Nephron (organoid): ENCODE data around the gene KCNAB1.
"Not testable (repeated sequence)": the region's sequence is repeated elsewhere in the genome, so short reads cannot be mapped to it uniquely, and the experiment has no call there.

ENCODE experiments used
- H3K27ac Mint-ChIP-seq, 3 experiments: 2 replicates each; pipeline ENCODE4 v1.8.0; 2020; ENCODE audit warnings: mixed read lengths in 3 of 3, mild to moderate bottlenecking in 2 of 3, moderate library complexity in 1 of 3
- H3K27me3 Mint-ChIP-seq: 2 replicates; pipeline ENCODE4 v1.8.0; 2021; ENCODE audit warnings: low read depth, mild to moderate bottlenecking, moderate library complexity, mixed read lengths
- H3K36me3 Mint-ChIP-seq: 2 replicates; pipeline ENCODE4 v1.8.0; 2020; ENCODE audit warnings: low read depth, mixed read lengths
- H3K4me1 Mint-ChIP-seq: 2 replicates; pipeline ENCODE4 v1.8.0; 2020; ENCODE audit warnings: mixed read lengths
- H3K4me3 Mint-ChIP-seq, 3 experiments: 2 replicates each; pipeline ENCODE4 v1.8.0; 2020; ENCODE audit warnings: mild to moderate bottlenecking in 3 of 3, mixed read lengths in 3 of 3, moderate library complexity in 2 of 3
- H3K9me3 Mint-ChIP-seq: 2 replicates; pipeline ENCODE4 v1.8.0; 2020; ENCODE audit warnings: mixed read lengths
- TF ChIP-seq, protein P1 (sequence below), 3 experiments: fragments of 200-600 bp; sonication (generic); IDR thresholded peaks; one replicate each; pipeline ENCODE4 v1.5.0; 2021; ENCODE audit warnings: antibody characterized with exemption in 3 of 3; ENCODE audit not compliant: unreplicated experiment in 3 of 3

KCNAB1 gene

DNA sequence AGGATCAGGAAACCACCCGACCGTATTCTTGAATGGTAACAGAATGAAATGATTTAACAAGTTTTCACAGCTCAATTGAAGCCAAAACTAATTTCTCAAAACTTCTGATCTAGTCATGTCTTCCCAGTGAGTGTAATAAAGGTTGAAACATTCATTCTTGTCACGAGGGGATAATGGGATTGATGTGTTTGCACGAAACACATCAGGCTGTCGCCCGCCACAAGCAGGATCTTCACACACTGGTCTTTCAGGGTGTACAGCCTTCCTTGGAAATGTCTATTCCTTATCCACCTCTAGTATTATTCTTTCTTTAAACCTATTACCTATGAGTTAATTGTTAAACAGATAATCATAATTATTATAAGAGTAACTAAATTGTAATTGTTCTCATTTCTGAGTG lies 94.3 kb downstream of the KCNAB1 start:
- Mint-ChIP-seq H3K27me3 (peaks cover 4% of the 10 kb centered on the region), H3K36me3 (no peaks in the 10 kb centered on the region), H3K4me1 (no peaks in the 10 kb centered on the region), H3K9me3 (peaks cover 6% of the 10 kb centered on the region), H3K4me3 (no peak overlapping the region), H3K27ac (no peak overlapping the region)
- TF ChIP-seq, protein P1, sequence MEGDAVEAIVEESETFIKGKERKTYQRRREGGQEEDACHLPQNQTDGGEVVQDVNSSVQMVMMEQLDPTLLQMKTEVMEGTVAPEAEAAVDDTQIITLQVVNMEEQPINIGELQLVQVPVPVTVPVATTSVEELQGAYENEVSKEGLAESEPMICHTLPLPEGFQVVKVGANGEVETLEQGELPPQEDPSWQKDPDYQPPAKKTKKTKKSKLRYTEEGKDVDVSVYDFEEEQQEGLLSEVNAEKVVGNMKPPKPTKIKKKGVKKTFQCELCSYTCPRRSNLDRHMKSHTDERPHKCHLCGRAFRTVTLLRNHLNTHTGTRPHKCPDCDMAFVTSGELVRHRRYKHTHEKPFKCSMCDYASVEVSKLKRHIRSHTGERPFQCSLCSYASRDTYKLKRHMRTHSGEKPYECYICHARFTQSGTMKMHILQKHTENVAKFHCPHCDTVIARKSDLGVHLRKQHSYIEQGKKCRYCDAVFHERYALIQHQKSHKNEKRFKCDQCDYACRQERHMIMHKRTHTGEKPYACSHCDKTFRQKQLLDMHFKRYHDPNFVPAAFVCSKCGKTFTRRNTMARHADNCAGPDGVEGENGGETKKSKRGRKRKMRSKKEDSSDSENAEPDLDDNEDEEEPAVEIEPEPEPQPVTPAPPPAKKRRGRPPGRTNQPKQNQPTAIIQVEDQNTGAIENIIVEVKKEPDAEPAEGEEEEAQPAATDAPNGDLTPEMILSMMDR (IDR thresholded peaks at IDR 0.05; ENCODE audit: unreplicated experiment in 3 of 3), result no peak

DNA sequence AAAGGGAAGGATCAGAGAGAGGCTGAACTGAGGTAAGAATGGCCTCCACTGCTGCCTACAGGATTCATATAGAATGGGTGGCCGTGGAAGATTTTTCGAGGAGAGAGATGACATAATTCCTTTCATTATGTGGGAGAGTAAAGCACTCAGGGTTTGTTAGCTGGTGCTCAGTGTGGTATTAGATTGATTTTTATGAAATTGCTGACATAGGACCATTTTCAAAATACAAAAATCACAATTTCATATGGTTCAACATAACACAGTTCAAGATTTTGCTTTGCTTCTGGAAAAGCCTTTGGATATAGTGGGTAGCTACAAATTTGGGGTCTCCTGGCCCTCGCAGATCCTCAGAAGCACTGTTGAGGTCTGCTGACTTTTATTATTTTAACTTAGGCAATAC lies 95.4 kb downstream of the KCNAB1 start:
- Mint-ChIP-seq H3K9me3 (peaks cover 9% of the 10 kb centered on the region), H3K4me1 (no peaks in the 10 kb centered on the region), H3K36me3 (no peaks in the 10 kb centered on the region), H3K27me3 (peaks cover 4% of the 10 kb centered on the region), H3K4me3 (no peak overlapping the region), H3K27ac (no peak overlapping the region)
- TF ChIP-seq, protein P1 (IDR thresholded peaks at IDR 0.05; ENCODE audit: unreplicated experiment in 3 of 3), result no peak

DNA sequence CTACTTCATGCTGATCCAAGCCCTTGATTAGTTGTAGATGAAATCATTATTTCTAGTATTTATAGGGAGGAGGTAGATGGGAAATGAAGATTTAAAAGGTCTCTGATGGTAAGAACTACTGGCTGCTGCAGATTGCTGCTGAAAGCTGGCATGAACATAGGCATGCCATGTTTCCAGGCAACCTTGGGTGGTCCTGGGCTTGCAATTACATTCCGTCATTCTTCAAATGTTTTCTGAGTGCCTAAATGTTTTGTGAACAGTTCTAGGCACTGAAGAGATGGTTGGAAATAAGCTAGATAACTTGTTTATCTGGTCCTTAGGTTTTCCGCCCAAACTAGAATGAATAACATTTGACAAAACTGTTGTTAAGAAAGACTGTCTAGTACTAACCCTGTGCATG lies 95.8 kb downstream of the KCNAB1 start:
- TF ChIP-seq, protein P1 (IDR thresholded peaks at IDR 0.05; ENCODE audit: unreplicated experiment in 3 of 3), result no peak
- peaks cover 4% of the 10 kb centered on the region for H3K27me3 Mint-ChIP-seq
- H3K36me3 Mint-ChIP-seq, result no peaks in the 10 kb centered on the region
- no peak overlapping the region for H3K27ac Mint-ChIP-seq
- H3K4me3 Mint-ChIP-seq, result no peak overlapping the region
- H3K4me1 Mint-ChIP-seq, result no peaks in the 10 kb centered on the region
- H3K9me3 Mint-ChIP-seq, result peaks cover 9% of the 10 kb centered on the region

DNA sequence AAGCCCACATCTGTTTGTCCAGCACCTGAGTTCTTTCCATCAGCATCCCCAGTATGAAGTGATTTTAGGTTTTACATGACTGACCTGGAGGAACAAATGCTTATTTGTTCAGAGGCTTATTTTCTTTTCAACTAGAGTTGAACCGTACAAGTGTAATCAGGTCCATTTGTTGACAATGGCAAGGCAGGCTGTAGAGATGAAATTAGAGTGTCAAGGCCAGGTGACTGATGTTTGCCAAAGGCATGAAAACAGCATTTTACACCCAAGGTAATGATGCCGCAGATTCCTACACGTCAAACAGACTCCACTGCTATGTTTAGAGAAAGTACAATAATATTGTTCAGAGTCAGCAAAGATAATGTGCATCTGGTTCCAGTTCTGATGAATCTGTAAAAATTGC lies 96.5 kb downstream of the KCNAB1 start:
- Mint-ChIP-seq H3K4me1 (no peaks in the 10 kb centered on the region), H3K36me3 (no peaks in the 10 kb centered on the region), H3K4me3 (no peak overlapping the region), H3K27ac (no peak overlapping the region), H3K27me3 (peaks cover 4% of the 10 kb centered on the region), H3K9me3 (peaks cover 11% of the 10 kb centered on the region)
- TF ChIP-seq, protein P1 (IDR thresholded peaks at IDR 0.05; ENCODE audit: unreplicated experiment in 3 of 3), result no peak

DNA sequence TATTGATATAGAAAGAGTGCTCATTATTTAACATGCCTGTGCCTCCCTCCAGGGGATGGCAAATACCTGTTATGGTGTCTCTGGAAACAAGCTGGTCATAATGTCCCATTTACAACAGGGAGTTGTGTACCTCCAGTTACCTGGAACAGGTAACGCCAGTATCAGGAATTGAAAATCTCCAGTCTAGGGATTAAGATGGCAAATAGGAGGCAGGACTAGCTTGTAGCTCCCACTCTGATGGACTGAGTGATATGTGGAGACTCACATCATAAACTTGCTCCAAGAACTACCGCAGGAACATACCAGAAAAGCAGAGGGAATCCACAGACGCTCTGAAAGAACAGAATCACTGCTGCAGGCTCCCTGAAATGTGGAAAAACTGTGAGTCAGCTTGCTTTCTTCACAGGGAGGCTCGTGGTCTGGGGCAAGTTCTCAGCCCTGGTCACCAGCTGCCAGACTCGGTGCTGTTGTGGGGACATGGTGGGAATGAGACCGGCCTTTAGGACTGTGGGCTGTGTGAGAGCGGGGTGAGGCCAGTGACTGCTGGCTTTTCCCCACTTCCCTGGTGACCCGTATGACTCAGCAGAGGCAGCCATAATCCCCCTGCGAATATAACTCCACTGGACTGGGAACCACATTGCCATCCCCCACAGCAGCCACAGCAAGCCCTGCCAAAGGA lies 97.4 kb downstream of the KCNAB1 start:
- TF ChIP-seq, protein P1 (IDR thresholded peaks at IDR 0.05; ENCODE audit: unreplicated experiment in 3 of 3), result no peak
- no peaks in the 10 kb centered on the region for H3K36me3 Mint-ChIP-seq
- peaks cover 20% of the 10 kb centered on the region for H3K9me3 Mint-ChIP-seq
- no peak overlapping the region for H3K4me3 Mint-ChIP-seq
- no peak overlapping the region for H3K27ac Mint-ChIP-seq
- H3K4me1 Mint-ChIP-seq, result no peaks in the 10 kb centered on the region
- peaks cover 4% of the 10 kb centered on the region for H3K27me3 Mint-ChIP-seq

DNA sequence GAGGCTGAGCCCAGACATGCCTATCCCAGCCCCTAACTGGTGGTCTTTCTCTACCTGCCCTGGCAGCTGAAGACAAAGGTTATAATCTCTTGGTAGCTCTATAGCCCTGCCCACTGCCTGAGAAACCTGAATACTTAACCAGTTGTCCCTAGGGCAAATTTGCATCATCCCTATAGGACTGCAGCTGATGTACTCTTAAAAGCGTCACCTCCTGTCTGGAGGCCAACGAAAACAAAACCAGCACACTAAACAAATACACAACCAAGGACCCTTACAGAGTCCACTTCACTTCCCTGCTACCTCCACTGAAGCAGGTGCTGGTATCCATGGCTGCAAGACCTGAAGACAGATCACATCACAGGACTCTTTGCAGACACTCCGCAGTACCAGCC lies 98.0 kb downstream of the KCNAB1 start:
- no peak overlapping the region for H3K4me3 Mint-ChIP-seq
- H3K4me1 Mint-ChIP-seq, result no peaks in the 10 kb centered on the region
- no peaks in the 10 kb centered on the region for H3K36me3 Mint-ChIP-seq
- TF ChIP-seq, protein P1 (IDR thresholded peaks at IDR 0.05; ENCODE audit: unreplicated experiment in 3 of 3), result no peak
- peaks cover 4% of the 10 kb centered on the region for H3K27me3 Mint-ChIP-seq
- H3K27ac Mint-ChIP-seq, result no peak overlapping the region
- H3K9me3 Mint-ChIP-seq, result peaks cover 20% of the 10 kb centered on the region

DNA sequence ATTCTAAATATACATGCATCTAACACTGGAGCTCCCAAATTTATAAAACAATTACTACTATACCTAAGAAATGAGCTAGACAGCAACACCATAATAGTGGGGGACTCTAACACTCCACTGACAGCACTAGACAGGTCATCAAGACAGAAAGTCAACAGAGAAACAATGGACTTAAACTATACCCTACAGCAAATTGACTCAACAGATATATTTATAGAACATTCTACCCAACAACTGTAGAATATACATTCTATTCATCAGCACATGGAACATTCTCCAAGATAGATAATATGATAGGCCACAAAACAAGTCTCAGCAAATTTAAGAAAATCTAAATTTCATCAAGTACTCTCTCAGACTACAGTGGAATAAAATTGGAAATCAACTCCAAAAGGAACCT lies 102.0 kb downstream of the KCNAB1 start:
- H3K4me1 Mint-ChIP-seq, H3K36me3 Mint-ChIP-seq, H3K4me3 Mint-ChIP-seq, H3K27me3 Mint-ChIP-seq, H3K27ac Mint-ChIP-seq: not testable (repeated sequence)
- peaks cover 20% of the 10 kb centered on the region for H3K9me3 Mint-ChIP-seq

DNA sequence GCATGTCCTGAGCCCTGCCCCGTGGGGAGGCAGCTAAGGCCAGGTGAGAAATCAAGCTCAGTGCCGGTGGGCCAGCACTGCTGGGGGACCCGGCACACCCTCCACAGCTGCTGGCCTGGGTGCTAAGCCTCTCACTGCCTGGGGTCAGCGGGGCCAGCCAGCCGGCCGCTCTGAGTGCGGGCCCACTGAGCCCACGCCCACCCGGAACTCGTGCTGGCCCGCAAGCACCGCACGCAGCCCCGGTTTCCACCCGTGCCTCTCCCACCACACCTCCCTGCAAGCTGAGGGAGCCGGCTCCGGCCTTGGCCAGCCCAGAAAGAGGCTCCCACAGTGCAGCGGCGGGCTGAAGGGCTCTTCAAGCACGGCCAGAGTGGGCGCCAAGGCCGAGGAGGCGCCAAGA lies 103.7 kb downstream of the KCNAB1 start:
- H3K27ac Mint-ChIP-seq, H3K36me3 Mint-ChIP-seq, H3K27me3 Mint-ChIP-seq, H3K4me3 Mint-ChIP-seq, H3K4me1 Mint-ChIP-seq: not testable (repeated sequence)
- H3K9me3 Mint-ChIP-seq, result peaks cover 18% of the 10 kb centered on the region
